OCI-LY7 (cell line): Measurements from ENCODE around the gene DOCK1. TPM values are rescaled to one million over a fixed set of nuclear protein-coding genes. Genes with fewer than 3 reads are reported as not detected.

ENCODE experiments used
- BruUV-seq: library from RNA; stranded (reverse); fragments of 400-500 nt; replicated peaks from 2 replicates; lab custom pipeline; 2021; lab: Mats Ljungman, UMichigan
- CTCF ChIA-PET: fragments of 300-600 bp; sonication (Branson Sonifier 250); formaldehyde crosslinking; loops from one replicate; lab custom pipeline; 2022; ENCODE audit warnings: antibody characterized with exemption; ENCODE audit not compliant: unreplicated experiment; lab: Charles Lee
- POLR2A ChIA-PET: fragments of 300-600 bp; sonication (Branson Sonifier 250); formaldehyde crosslinking; loops from one replicate; lab custom pipeline; 2022; ENCODE audit warnings: antibody characterized with exemption; lab: Charles Lee
- DNase-seq: peaks from one replicate; pipeline ENCODE4 v3.0.0-alpha.2; 2015; ENCODE audit warnings: low spot score
- H2AFZ ChIP-seq: fragments of 200-600 bp; sonication (generic), shearing (Covaris generic); 2 replicates; pipeline ENCODE4 v1.6.1; 2014; ENCODE audit warnings: mild to moderate bottlenecking, antibody characterized with exemption, low read length, moderate library complexity
- H3K27ac ChIP-seq: fragments of 200-600 bp; sonication (generic); 2 replicates; pipeline ENCODE4 v1.5.1; 2014; ENCODE audit warnings: mixed run types, low read depth, mild to moderate bottlenecking, moderate library complexity, low read length, inconsistent platforms; ENCODE audit not compliant: poor library complexity, severe bottlenecking
- H3K36me3 ChIP-seq: fragments of 200-600 bp; sonication (generic); 2 replicates; pipeline ENCODE4 v1.6.1; 2014; ENCODE audit warnings: mild to moderate bottlenecking, antibody characterized with exemption, low read length, moderate library complexity, mixed read lengths; ENCODE audit not compliant: insufficient read depth
- H3K4me1 ChIP-seq: fragments of 200-600 bp; sonication (generic); 2 replicates; pipeline ENCODE4 v1.5.1; 2014; ENCODE audit warnings: mild to moderate bottlenecking, low read length; ENCODE audit not compliant: insufficient read depth, poor library complexity, severe bottlenecking
- H3K4me2 ChIP-seq: fragments of 200-600 bp; sonication (generic); 2 replicates; pipeline ENCODE4 v1.6.1; 2014; ENCODE audit warnings: mild to moderate bottlenecking, low read length
- H3K4me3 ChIP-seq: fragments of 200-600 bp; sonication (generic); 2 replicates; pipeline ENCODE4 v1.5.1; 2014; ENCODE audit warnings: mild to moderate bottlenecking, low read depth, low read length; ENCODE audit not compliant: poor library complexity, severe bottlenecking
- H3K79me2 ChIP-seq: fragments of 200-600 bp; sonication (generic); 2 replicates; pipeline ENCODE4 v1.6.1; 2016; ENCODE audit warnings: low read depth, mild to moderate bottlenecking, low read length, moderate library complexity, mixed read lengths; ENCODE audit not compliant: insufficient read depth
- H3K9me2 ChIP-seq: fragments of 200-600 bp; sonication (generic); 2 replicates; pipeline ENCODE4 v1.6.1; 2016; ENCODE audit warnings: mild to moderate bottlenecking, low read length, mixed read lengths; ENCODE audit not compliant: insufficient read depth
- H3K9me3 ChIP-seq: fragments of 200-600 bp; sonication (generic); 2 replicates; pipeline ENCODE4 v1.6.1; 2014; ENCODE audit warnings: mild to moderate bottlenecking, mixed run types, low read length, mixed read lengths
- H4K20me1 ChIP-seq: fragments of 200-600 bp; sonication (generic); 2 replicates; pipeline ENCODE4 v1.6.1; 2014; ENCODE audit warnings: mild to moderate bottlenecking, antibody characterized with exemption, low read length, moderate library complexity, mixed read lengths; ENCODE audit not compliant: insufficient read depth
- CTCF ChIP-seq: fragments of 200-600 bp; sonication (generic); conservative IDR thresholded peaks from 2 replicates; pipeline ENCODE4 v1.5.1; 2014; ENCODE audit warnings: mild to moderate bottlenecking, antibody characterized with exemption, low read length, moderate library complexity, mixed read lengths
- EZH2phosphoT487 ChIP-seq: fragments of 200-600 bp; sonication (generic); IDR thresholded peaks from 2 replicates; pipeline ENCODE4 v1.6.1; 2018; ENCODE audit warnings: low read depth, borderline replicate concordance, mild to moderate bottlenecking, mixed run types, antibody characterized with exemption, low read length, moderate library complexity, mixed read lengths
- intact Hi-C: fragments of 100-400 bp; cut with micrococcal nuclease; formaldehyde crosslinking; loops from one replicate; pipeline ENCODE4 v1.10.0; 2022; ENCODE audit not compliant: unreplicated experiment
- total RNA-seq, 2 experiments: library from RNA; depleted of rRNA in 1 of 2; stranded (reverse); fragments of >200 nt in 1 of 2; shearing (Covaris generic) in 1 of 2; gene quantifications; 2 replicates each; pipeline ENCODE4 v1.2.3, GENCODE V29; 2014 to 2022

Gene DOCK1
- total RNA-seq, 2 experiments from 2014 or later, result not detected

DNA sequence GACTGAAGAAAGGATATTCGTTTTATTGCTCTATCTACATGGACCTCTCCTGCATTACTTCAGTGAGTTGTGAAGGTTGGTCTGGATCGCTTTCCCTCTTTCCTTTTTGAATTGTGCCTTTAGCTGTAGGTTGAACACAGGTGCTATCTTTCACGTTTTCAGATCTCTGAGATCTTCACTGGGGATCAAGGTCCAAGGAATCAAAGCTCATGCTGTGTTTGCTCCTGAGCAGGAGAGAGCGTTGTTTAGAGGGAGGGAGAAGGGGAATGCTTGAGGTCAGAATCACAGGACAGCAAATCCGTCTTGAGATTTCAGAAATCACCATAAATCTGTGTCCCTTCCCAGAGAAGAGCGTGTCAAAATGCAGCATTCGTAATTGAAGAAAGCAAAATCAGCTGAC, 186.1 kb downstream of the DOCK1 start:
- H2AFZ ChIP-seq, result no peak overlapping the region
- no peaks in the 10 kb centered on the region for H3K36me3 ChIP-seq
- ChIA-PET POLR2A (no interaction called here), CTCF (interaction anchor here (0.5 kb wide), 1 partner anchor 372 kb away, joined by 4 read pairs; no protein-coding TSS in a partner anchor)
- no peaks in the 10 kb centered on the region for H4K20me1 ChIP-seq
- H3K4me2 ChIP-seq, result no peak overlapping the region
- no peaks in the 10 kb centered on the region for H3K4me1 ChIP-seq
- no peaks in the 10 kb centered on the region for H3K79me2 ChIP-seq
- no peaks in the 10 kb centered on the region for H3K9me2 ChIP-seq
- no peak for TF ChIP-seq EZH2phosphoT487
- TF ChIP-seq CTCF, result no peak
- no peaks in the 10 kb centered on the region for H3K9me3 ChIP-seq
- no peak overlapping the region for H3K4me3 ChIP-seq
- H3K27ac ChIP-seq, result no peak overlapping the region
- no peak for DNase-seq
- intact Hi-C loops, result no loop called here
- no TSS peak for BruUV-seq

- Histone ChIP-seq H3K4me1 (no peaks in the 10 kb centered on the region), H3K9me3 (no peaks in the 10 kb centered on the region), H3K9me2 (no peaks in the 10 kb centered on the region), H3K27ac (no peak overlapping the region), H3K36me3 (no peaks in the 10 kb centered on the region), H2AFZ (no peak overlapping the region), H3K4me2 (no peak overlapping the region), H4K20me1 (no peaks in the 10 kb centered on the region), H3K79me2 (no peaks in the 10 kb centered on the region), H3K4me3 (no peak overlapping the region)
- no peak for DNase-seq
- CTCF ChIA-PET, result no interaction called here
- no TSS peak for BruUV-seq
- intact Hi-C loops, result no loop called here
- POLR2A ChIA-PET, result no interaction called here
- TF ChIP-seq CTCF (no peak), EZH2phosphoT487 (no peak)
Measured at GRCh38 chr10:127092916-127093315, 187.7 kb downstream of the DOCK1 start.

GRCh38 chr10:127094984-127095383, 189.8 kb downstream of the DOCK1 start:
- H3K4me3 ChIP-seq, result no peak overlapping the region
- H3K36me3 ChIP-seq, result no peaks in the 10 kb centered on the region
- no peaks in the 10 kb centered on the region for H3K9me2 ChIP-seq
- H3K9me3 ChIP-seq, result no peaks in the 10 kb centered on the region
- DNase-seq, result no peak
- no peak overlapping the region for H2AFZ ChIP-seq
- H4K20me1 ChIP-seq, result no peaks in the 10 kb centered on the region
- ChIA-PET POLR2A (interaction anchor here (0.6 kb wide), 1 partner anchor 97 kb away, joined by 3 read pairs; no protein-coding TSS in a partner anchor), CTCF (no interaction called here)
- intact Hi-C loops, result no loop called here
- H3K79me2 ChIP-seq, result no peaks in the 10 kb centered on the region
- no peaks in the 10 kb centered on the region for H3K4me1 ChIP-seq
- TF ChIP-seq EZH2phosphoT487, result no peak
- TF ChIP-seq CTCF, result no peak
- no TSS peak for BruUV-seq
- H3K4me2 ChIP-seq, result no peak overlapping the region
- H3K27ac ChIP-seq, result no peak overlapping the region
